ENCODE measurements around the gene LDLRAD4. TPM values are rescaled to one million over a fixed set of nuclear protein-coding genes. Genes with fewer than 3 reads are reported as not detected.

The LDLRAD4 gene
- total RNA-seq, 1 donor from 2014 or later, result 1.4 TPM

GRCh38 chr18:13585379-13586153, 367.0 kb downstream of the LDLRAD4 start:
- no peak overlapping the region for H3K4me3 Mint-ChIP-seq
- no peak overlapping the region for H3K27ac Mint-ChIP-seq (ENCODE audit: unreplicated experiment)
- no peaks in the 10 kb centered on the region for H3K36me3 Mint-ChIP-seq (ENCODE audit: low read depth)
- no peaks in the 10 kb centered on the region for H3K27me3 Mint-ChIP-seq (ENCODE audit: low read depth)
- H3K9me3 Mint-ChIP-seq, result no peaks in the 10 kb centered on the region
- no peak for TF ChIP-seq CTCF (conservative IDR thresholded peaks at IDR 0.05)
- H3K4me1 Mint-ChIP-seq, result no peaks in the 10 kb centered on the region
- no peak for DNase-seq (ENCODE audit: low read depth, low spot score)

- no peaks in the 10 kb centered on the region for H3K36me3 Mint-ChIP-seq (ENCODE audit: low read depth)
- no peaks in the 10 kb centered on the region for H3K9me3 Mint-ChIP-seq
- no peak for TF ChIP-seq CTCF (conservative IDR thresholded peaks at IDR 0.05)
- no peaks in the 10 kb centered on the region for H3K4me1 Mint-ChIP-seq
- no peak for DNase-seq (ENCODE audit: low read depth, low spot score)
- no peak overlapping the region for H3K27ac Mint-ChIP-seq (ENCODE audit: unreplicated experiment)
- H3K27me3 Mint-ChIP-seq (ENCODE audit: low read depth), result no peaks in the 10 kb centered on the region
- no peak overlapping the region for H3K4me3 Mint-ChIP-seq
These were observed 368.4 kb downstream of the LDLRAD4 start for GRCh38 chr18:13587001-13587400.

GRCh38 chr18:13587477-13587876, 368.9 kb downstream of the LDLRAD4 start:
- no peak for TF ChIP-seq CTCF (conservative IDR thresholded peaks at IDR 0.05)

GRCh38 chr18:13587937-13588336, 369.4 kb downstream of the LDLRAD4 start:
- no peak for DNase-seq (ENCODE audit: low read depth, low spot score)

More at GRCh38 chr18:13587477-13587876, 368.9 kb downstream of the LDLRAD4 start:
- no peaks in the 10 kb centered on the region for H3K4me1 Mint-ChIP-seq
- H3K27ac Mint-ChIP-seq (ENCODE audit: unreplicated experiment), result no peak overlapping the region
- H3K36me3 Mint-ChIP-seq (ENCODE audit: low read depth), result no peaks in the 10 kb centered on the region
- no peaks in the 10 kb centered on the region for H3K27me3 Mint-ChIP-seq (ENCODE audit: low read depth)
- DNase-seq (ENCODE audit: low read depth, low spot score), result no peak
- no peak overlapping the region for H3K4me3 Mint-ChIP-seq
- no peaks in the 10 kb centered on the region for H3K9me3 Mint-ChIP-seq

GRCh38 chr18:13589316-13589715, 370.8 kb downstream of the LDLRAD4 start:
- no peak overlapping the region for H3K27ac Mint-ChIP-seq (ENCODE audit: unreplicated experiment)
- H3K9me3 Mint-ChIP-seq, result no peaks in the 10 kb centered on the region
- H3K36me3 Mint-ChIP-seq (ENCODE audit: low read depth), result no peaks in the 10 kb centered on the region
- no peak for TF ChIP-seq CTCF (conservative IDR thresholded peaks at IDR 0.05)
- no peak for DNase-seq (ENCODE audit: low read depth, low spot score)
- H3K27me3 Mint-ChIP-seq (ENCODE audit: low read depth), result no peaks in the 10 kb centered on the region
- H3K4me1 Mint-ChIP-seq, result no peaks in the 10 kb centered on the region
- no peak overlapping the region for H3K4me3 Mint-ChIP-seq

More at GRCh38 chr18:13587937-13588336, 369.4 kb downstream of the LDLRAD4 start:
- H3K4me3 Mint-ChIP-seq, result no peak overlapping the region
- no peak for TF ChIP-seq CTCF (conservative IDR thresholded peaks at IDR 0.05)
- no peaks in the 10 kb centered on the region for H3K9me3 Mint-ChIP-seq
- no peaks in the 10 kb centered on the region for H3K27me3 Mint-ChIP-seq (ENCODE audit: low read depth)
- no peaks in the 10 kb centered on the region for H3K36me3 Mint-ChIP-seq (ENCODE audit: low read depth)
- no peak overlapping the region for H3K27ac Mint-ChIP-seq (ENCODE audit: unreplicated experiment)
- H3K4me1 Mint-ChIP-seq, result no peaks in the 10 kb centered on the region

Data from neural crest cell (in vitro differentiated cells).